B cell (primary cell): Measurements from ENCODE around the gene ZNF564.

Experiments
- CTCF ChIP-seq: fragments of 200-600 bp; IDR thresholded peaks from one replicate; pipeline ENCODE4 v1.8.0; 2022; ENCODE audit warnings: antibody characterized with exemption, mild to moderate bottlenecking
- EZH2 ChIP-seq: IDR thresholded peaks from 2 replicates; pipeline ENCODE4 v1.6.1; 2012; ENCODE audit warnings: borderline replicate concordance, low read depth, mild to moderate bottlenecking, moderate library complexity, low read length; ENCODE audit not compliant: insufficient read depth, poor library complexity, severe bottlenecking

- TF ChIP-seq CTCF (no peak), EZH2 (no peak)
These were observed 27.4 kb upstream of the ZNF564 start for GRCh38 chr19:12578641-12579040.
